ENCODE results near the gene OSBPL5. TPM values are rescaled to one million over a fixed set of nuclear protein-coding genes. Genes with fewer than 3 reads are reported as not detected.

Gene OSBPL5
- polyA plus RNA-seq, 2 of the 4 experiments (the other 2 are of a cell fraction) = 1.6 to 4.6 TPM

DNA sequence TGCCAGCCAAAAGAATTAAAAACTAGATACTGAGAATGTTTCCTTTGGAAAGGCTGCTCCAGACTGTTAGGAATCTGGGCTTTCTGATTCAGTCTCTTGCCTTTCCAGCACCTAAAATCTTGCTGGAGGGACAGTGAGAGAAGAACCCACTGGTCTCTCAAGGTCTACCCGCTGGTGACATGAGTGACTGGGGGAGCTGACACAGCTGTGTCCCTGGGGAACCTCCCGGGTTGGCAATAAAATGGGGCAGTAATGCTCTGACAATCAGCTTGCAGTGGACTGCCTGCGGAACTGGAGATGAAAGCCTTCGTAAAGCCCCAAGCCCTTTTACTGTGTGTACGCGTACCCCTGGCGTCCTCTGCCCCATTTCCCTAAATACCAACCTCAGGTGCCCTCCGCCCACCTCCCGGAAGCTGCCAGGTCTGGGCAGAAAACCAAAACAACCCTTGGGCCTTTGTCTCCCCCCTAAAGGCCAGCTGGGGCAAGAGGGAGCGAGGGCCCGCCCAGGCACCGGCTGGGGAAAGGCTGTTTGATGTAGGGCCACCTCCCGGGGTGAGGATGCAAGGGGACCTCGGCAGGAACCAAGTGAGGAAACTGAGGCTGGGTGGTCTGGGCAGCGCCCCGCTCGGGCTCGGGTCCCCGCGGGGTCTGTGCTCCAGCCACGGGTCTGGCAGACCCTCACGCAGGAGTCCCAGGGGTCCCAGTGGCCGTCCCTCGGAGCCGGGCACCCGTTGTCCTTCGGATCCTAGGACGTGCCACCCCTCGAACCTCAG, 108.6 kb downstream of the OSBPL5 start:
- FAIRE-seq = no peak
- CTCF ChIA-PET = interaction anchor here (0.8 to 3.4 kb wide), 5 partner anchors 19 to 68 kb away, joined by 3 to 17 read pairs (median 4); no protein-coding TSS in a partner anchor
- 3% methylated on average over 13 of the region's 29 CpGs for WGBS (ENCODE audit: missing lambda C conversion rate)

DNA sequence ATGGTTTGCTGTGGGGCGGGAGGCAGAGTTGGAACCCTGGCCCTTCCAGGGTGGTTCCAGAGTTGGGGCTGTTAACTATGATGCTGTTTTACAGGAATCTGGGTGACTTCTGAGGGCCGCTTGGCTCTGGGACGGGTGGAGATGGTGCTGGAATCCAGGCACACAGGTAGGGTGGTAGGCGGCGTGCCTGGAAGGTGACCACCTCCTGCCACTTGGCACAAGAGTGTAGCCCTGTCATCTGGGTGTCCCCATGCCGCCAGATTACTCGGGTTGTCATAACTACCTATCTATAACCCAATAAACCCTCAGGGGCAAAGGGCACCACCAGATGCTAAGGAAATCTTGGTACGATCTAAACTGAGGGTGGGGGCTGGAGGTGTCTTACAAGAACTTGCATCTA, 109.2 kb downstream of the OSBPL5 start:
- DNase-seq (ENCODE audit: low read depth in 1 of 2, low spot score in 1 of 2) (no peak), FAIRE-seq (no peak), ATAC-seq (no peak)
- no peaks in the 10 kb centered on the region for H3K9me3 ChIP-seq
- H3K4me2 ChIP-seq = peak overlapping the region; percentile 90
- peak overlapping the region; percentile 83 for H3K4me3 ChIP-seq
- TF ChIP-seq EP300 (IDR thresholded peaks at IDR 0.05) (no peak), KDM5A (IDR thresholded peaks at IDR 0.05) (no peak), ESRRA (IDR thresholded peaks at IDR 0.05; ENCODE audit: borderline replicate concordance, low read length) (no peak), JUN (IDR thresholded peaks at IDR 0.05) (no peak), CBX2 (IDR thresholded peaks at IDR 0.05; ENCODE audit: borderline replicate concordance, low read depth) (no peak)
- TF ChIP-seq, protein P1, sequence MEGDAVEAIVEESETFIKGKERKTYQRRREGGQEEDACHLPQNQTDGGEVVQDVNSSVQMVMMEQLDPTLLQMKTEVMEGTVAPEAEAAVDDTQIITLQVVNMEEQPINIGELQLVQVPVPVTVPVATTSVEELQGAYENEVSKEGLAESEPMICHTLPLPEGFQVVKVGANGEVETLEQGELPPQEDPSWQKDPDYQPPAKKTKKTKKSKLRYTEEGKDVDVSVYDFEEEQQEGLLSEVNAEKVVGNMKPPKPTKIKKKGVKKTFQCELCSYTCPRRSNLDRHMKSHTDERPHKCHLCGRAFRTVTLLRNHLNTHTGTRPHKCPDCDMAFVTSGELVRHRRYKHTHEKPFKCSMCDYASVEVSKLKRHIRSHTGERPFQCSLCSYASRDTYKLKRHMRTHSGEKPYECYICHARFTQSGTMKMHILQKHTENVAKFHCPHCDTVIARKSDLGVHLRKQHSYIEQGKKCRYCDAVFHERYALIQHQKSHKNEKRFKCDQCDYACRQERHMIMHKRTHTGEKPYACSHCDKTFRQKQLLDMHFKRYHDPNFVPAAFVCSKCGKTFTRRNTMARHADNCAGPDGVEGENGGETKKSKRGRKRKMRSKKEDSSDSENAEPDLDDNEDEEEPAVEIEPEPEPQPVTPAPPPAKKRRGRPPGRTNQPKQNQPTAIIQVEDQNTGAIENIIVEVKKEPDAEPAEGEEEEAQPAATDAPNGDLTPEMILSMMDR (IDR thresholded peaks at IDR 0.05) = no peak
- TF ChIP-seq, protein P2, sequence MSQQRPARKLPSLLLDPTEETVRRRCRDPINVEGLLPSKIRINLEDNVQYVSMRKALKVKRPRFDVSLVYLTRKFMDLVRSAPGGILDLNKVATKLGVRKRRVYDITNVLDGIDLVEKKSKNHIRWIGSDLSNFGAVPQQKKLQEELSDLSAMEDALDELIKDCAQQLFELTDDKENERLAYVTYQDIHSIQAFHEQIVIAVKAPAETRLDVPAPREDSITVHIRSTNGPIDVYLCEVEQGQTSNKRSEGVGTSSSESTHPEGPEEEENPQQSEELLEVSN (IDR thresholded peaks at IDR 0.05; ENCODE audit: borderline replicate concordance, low read depth) = no peak
- TF ChIP-seq, protein P3, sequence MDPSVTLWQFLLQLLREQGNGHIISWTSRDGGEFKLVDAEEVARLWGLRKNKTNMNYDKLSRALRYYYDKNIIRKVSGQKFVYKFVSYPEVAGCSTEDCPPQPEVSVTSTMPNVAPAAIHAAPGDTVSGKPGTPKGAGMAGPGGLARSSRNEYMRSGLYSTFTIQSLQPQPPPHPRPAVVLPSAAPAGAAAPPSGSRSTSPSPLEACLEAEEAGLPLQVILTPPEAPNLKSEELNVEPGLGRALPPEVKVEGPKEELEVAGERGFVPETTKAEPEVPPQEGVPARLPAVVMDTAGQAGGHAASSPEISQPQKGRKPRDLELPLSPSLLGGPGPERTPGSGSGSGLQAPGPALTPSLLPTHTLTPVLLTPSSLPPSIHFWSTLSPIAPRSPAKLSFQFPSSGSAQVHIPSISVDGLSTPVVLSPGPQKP (IDR thresholded peaks at IDR 0.05; ENCODE audit: low read depth, low read length) = no peak
- 94% methylated on average over 8 of the region's 8 CpGs for WGBS (ENCODE audit: missing lambda C conversion rate)
- peaks cover 37% of the 10 kb centered on the region for H3K4me1 ChIP-seq
- POLR2A ChIA-PET = no interaction called here
- H3K27ac ChIP-seq = peak overlapping the region; percentile 98 to 99
- CTCF ChIA-PET = interaction anchor here (1.1 to 11.1 kb wide), 3 partner anchors 19 to 67 kb away, joined by 4 to 116 read pairs (median 17); no protein-coding TSS in a partner anchor

More for the DNA sequence above, 108.6 kb downstream of the OSBPL5 start:
- POLR2A ChIA-PET = interaction anchor here (1.0 kb wide), 3 partner anchors 33 to 141 kb away, joined by 3 to 5 read pairs (median 3); partner anchors contain the start of gene NAP1L4
- Histone ChIP-seq H3K4me1 (peaks cover 31% of the 10 kb centered on the region), H3K4me3 (peak overlapping the region; percentile 83), H3K27ac (peak overlapping the region; percentile 98 to 99), H3K9me3 (no peaks in the 10 kb centered on the region), H3K4me2 (peak overlapping the region; percentile 90)
- TF ChIP-seq ZNF302 (CRISPR knock-in tag; IDR thresholded peaks at IDR 0.05) = no peak
- TF ChIP-seq ZSCAN20 (CRISPR knock-in tag; IDR thresholded peaks at IDR 0.05) = no peak
- TF ChIP-seq SREBF2 (IDR thresholded peaks at IDR 0.05) = no peak
- no peak for TF ChIP-seq RCOR1 (IDR thresholded peaks at IDR 0.05; ENCODE audit: low read depth, low read length)
- TF ChIP-seq CHD2 (IDR thresholded peaks at IDR 0.05; ENCODE audit: low read length, partially characterized antibody) = no peak
- TF ChIP-seq NFE2L2 (conservative IDR thresholded peaks at IDR 0.05; ENCODE audit: low read length) = no peak
- no peak for TF ChIP-seq RAD21 (conservative IDR thresholded peaks at IDR 0.05 in 1 of 2, IDR thresholded peaks at IDR 0.05 in 1 of 2)
- peak in 1 of 2 experiments; percentile 4; a peak in 3 of 6 replicates for ATAC-seq
- DNase-seq (ENCODE audit: low read depth in 1 of 2, low spot score in 1 of 2) = no peak

DNA sequence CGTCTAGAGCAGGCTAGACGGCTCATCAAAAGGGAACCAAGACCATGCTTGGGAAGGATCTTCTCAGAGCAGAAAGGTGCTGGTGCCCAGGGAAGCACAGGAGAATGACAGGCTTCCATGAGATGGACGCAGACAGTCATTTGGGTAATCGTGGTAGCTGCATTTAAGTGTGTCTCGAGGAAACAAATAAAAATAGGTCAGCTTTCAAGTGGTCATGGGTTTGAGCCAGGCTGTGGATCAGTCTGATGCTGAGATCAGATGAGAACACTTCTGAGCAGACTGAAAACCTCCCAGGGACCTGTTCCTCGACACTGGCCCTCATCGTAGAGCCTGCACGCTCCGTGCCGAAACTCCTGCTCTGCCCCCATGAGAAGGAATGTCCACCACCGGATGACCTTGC, 112.5 kb downstream of the OSBPL5 start:
- peaks cover 50% of the 10 kb centered on the region for H3K4me1 ChIP-seq
- CTCF ChIA-PET = interaction anchor here (8.1 to 11.1 kb wide), 2 partner anchors 15 to 38 kb away, joined by 112 to 116 read pairs; no protein-coding TSS in a partner anchor
- no peak overlapping the region for H3K27ac ChIP-seq
- no peak for ATAC-seq
- no peak for DNase-seq (ENCODE audit: low read depth in 1 of 2, low spot score in 1 of 2)
- POLR2A ChIA-PET = no interaction called here
- H3K4me2 ChIP-seq = no peak overlapping the region
- H3K9me3 ChIP-seq = no peaks in the 10 kb centered on the region
- H3K4me3 ChIP-seq = no peak overlapping the region
- WGBS (ENCODE audit: missing lambda C conversion rate) = 89% methylated on average over 11 of the region's 11 CpGs
- FAIRE-seq = no peak
- TF ChIP-seq ZFP36 (IDR thresholded peaks at IDR 0.05; ENCODE audit: borderline replicate concordance, partially characterized antibody) (no peak), NR3C1 (IDR thresholded peaks at IDR 0.05) (no peak), HEYL (CRISPR knock-in tag; IDR thresholded peaks at IDR 0.05) (no peak), TFCP2L1 (CRISPR knock-in tag; IDR thresholded peaks at IDR 0.05) (no peak), TP53 (CRISPR knock-in tag; IDR thresholded peaks at IDR 0.05) (no peak), CEBPB (IDR thresholded peaks at IDR 0.05) (no peak), ZNF302 (CRISPR knock-in tag; IDR thresholded peaks at IDR 0.05) (no peak), RARB (CRISPR knock-in tag; IDR thresholded peaks at IDR 0.05) (no peak), KDM1A (IDR thresholded peaks at IDR 0.05; ENCODE audit: low read depth) (no peak)
- TF ChIP-seq, protein P4, sequence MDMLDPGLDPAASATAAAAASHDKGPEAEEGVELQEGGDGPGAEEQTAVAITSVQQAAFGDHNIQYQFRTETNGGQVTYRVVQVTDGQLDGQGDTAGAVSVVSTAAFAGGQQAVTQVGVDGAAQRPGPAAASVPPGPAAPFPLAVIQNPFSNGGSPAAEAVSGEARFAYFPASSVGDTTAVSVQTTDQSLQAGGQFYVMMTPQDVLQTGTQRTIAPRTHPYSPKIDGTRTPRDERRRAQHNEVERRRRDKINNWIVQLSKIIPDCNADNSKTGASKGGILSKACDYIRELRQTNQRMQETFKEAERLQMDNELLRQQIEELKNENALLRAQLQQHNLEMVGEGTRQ (IDR thresholded peaks at IDR 0.05) = no peak
- TF ChIP-seq, protein P1 (IDR thresholded peaks at IDR 0.05) = no peak
- TF ChIP-seq, protein P5, sequence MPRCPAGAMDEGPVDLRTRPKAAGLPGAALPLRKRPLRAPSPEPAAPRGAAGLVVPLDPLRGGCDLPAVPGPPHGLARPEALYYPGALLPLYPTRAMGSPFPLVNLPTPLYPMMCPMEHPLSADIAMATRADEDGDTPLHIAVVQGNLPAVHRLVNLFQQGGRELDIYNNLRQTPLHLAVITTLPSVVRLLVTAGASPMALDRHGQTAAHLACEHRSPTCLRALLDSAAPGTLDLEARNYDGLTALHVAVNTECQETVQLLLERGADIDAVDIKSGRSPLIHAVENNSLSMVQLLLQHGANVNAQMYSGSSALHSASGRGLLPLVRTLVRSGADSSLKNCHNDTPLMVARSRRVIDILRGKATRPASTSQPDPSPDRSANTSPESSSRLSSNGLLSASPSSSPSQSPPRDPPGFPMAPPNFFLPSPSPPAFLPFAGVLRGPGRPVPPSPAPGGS (IDR thresholded peaks at IDR 0.05) = no peak
